ENCODE measurements around the gene WASHC1. TPM values are rescaled to one million over a fixed set of nuclear protein-coding genes. Genes with fewer than 3 reads are reported as not detected.
"Not testable (repeated sequence)": the region's sequence is repeated elsewhere in the genome, so short reads cannot be mapped to it uniquely, and the experiment has no call there.

WASHC1 gene
- 27.7 TPM for polyA plus RNA-seq (ENCODE audit: insufficient read length)

DNA sequence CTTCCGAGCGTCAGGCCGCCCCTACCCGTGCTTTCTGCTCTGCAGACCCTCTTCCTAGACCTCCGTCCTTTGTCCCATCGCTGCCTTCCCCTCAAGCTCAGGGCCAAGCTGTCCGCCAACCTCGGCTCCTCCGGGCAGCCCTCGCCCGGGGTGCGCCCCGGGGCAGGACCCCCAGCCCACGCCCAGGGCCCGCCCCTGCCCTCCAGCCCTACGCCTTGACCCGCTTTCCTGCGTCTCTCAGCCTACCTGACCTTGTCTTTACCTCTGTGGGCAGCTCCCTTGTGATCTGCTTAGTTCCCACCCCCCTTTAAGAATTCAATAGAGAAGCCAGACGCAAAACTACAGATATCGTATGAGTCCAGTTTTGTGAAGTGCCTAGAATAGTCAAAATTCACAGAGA lies at the start of gene WASHC1:
Gene WASHC1 (minus strand): TSS at position 101 of the 400 bp plus-strand sequence. CDS start 4,457 bp downstream, outside the sequence.
- DNase-seq (ENCODE audit: low read depth), result not testable (repeated sequence)

- not testable (repeated sequence) for DNase-seq (ENCODE audit: low read depth)
Observed at GRCh38 chr9:78333-78732, 49.1 kb upstream of the WASHC1 start.

DNA sequence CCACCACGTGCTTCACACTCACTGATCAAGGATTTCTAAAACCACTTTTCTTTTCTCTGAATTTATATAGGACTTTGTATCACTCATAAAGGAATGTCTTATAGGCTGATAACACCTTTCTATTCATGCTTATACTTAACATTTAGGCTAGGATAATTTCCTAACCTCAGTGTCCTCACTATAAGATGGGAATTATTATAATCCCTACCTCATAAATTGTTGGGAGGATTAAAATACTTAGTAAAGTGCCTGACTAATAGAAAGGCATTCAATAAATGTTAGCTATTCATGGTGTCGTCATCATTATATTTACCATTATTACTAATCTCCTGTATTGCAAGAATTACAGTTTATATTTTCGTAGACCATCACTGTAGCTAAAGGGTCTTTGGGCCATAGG lies 47.1 kb upstream of the WASHC1 start:
- DNase-seq (ENCODE audit: low read depth), result not testable (repeated sequence)

- not testable (repeated sequence) for DNase-seq (ENCODE audit: low read depth)
Observed at GRCh38 chr9:73900-74525, 44.8 kb upstream of the WASHC1 start.

DNA sequence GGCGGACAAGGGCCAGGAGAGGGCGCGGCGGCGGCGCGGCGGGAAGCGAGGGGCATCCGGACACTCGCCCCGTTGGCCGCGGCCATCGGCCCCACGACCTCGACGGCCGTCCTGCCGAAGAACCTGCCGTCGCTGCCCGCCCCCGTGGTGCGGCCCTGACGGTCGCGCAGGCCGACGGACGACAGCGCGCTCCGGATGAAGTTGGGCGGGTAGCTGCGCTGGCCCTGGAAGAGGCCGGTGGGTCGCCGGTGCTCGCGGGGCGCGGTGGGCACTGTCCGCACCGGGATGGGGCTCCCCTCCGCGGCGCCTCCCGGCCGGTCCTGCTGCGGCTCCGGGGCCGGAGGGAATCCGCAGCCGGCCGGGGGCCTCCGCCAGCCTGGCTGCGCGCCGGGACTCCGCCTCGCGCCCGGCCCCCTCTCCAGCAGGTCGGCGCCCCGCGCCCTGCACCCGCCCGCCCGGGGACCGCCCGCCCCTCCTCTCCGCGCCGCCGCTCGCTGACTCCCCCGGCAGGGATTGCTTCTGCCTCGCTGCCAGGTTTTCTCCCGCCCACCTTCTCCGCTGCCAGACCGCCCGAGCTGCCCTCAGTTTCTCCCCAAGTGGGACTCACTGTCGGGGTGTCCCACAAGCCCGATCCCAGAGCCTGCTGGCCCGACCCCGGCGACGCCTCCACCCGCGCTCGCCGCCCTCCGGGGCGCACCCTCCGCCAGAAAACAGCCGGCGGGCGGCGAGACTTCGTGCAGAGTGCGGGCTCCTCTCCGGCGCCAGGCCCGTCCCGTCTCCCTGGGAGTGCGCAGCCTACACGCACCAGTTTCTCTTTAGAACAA lies 44.0 kb upstream of the WASHC1 start:
- DNase-seq (ENCODE audit: low read depth), result not testable (repeated sequence)

DNA sequence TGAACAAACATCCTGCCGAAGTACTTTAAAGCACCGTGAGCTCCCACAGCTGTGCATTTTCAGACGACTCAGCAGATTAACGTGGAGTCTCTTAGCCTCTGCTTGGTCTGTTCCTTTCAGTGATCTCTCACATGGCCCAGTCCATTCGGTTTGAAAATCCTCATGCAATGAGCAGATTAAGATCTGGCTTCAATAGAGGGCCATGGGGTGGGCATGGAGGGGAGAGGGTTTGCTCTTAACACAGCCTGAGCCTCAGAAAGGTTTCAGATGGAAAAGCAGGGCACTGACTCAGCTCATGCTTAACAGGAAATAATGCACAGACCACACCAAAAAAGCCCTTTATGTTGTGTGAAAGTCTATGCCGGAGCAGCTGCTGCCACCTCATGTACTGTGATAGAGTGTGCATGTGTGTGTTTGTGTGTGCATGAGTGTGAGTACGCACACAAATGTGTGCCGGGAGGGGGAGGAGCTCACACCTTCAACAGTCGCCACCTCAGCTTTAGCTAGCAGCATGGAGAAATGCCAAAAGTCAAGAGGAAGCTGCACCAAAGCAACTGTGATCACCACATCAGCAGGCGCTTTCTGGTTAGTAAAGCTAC lies 33.9 kb upstream of the WASHC1 start:
- not testable (repeated sequence) for DNase-seq (ENCODE audit: low read depth)

- not testable (repeated sequence) for DNase-seq (ENCODE audit: low read depth)
Observed at GRCh38 chr9:52678-53077, 23.4 kb upstream of the WASHC1 start.

DNA sequence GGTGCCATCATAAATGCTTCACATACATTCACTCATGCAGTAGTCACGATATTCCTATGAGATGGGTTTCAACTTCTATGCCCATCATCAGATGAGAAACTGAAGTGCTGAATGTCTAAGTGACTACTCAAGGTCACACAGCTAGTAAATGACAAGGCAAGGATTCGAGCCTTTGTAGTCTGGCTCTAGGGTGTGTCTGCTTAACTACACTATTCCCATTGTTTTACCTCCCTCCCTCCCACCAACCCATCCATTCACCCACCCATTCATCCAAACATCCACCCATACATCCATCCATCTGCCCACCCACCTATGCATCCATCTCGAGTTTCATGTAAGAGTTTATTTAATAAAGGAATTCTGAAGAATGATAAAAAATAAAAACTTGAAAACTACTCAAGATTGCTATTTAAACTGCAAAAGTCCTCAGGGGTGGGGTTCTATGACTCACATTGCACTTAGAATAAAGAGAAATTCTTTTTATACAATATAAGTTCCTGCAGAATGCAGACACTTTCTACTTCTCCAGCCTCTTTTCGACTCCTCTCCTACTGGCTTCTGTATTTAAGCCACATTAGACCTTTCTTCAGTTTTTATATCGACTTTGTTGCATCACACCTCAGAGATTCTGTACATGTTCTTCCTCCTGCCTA lies 19.1 kb upstream of the WASHC1 start:
- not testable (repeated sequence) for DNase-seq (ENCODE audit: low read depth)

GRCh38 chr9:46639-47271 lies 17.5 kb upstream of the WASHC1 start:
- not testable (repeated sequence) for DNase-seq (ENCODE audit: low read depth)

DNA sequence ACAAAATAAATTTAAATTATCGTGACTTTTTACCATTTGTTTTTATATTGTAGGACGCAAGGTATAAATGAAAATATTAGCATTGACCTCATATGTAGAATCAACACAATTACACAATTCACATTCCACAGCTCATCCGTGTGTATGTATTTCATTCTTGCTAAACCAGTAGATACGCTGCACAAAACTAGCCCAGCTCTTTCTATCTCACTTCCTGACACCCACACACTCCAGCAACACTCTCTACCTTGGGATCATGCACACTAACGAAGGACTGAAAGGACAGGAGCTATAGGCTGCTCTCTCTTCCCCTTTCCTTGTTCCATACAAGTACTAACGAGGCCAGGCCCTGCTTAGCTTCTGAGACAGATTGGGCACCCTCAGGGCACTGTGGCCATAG lies 16.9 kb upstream of the WASHC1 start:
- DNase-seq (ENCODE audit: low read depth), result not testable (repeated sequence)

GRCh38 chr9:45180-45878 lies 16.1 kb upstream of the WASHC1 start:
- DNase-seq (ENCODE audit: low read depth), result not testable (repeated sequence)

DNA sequence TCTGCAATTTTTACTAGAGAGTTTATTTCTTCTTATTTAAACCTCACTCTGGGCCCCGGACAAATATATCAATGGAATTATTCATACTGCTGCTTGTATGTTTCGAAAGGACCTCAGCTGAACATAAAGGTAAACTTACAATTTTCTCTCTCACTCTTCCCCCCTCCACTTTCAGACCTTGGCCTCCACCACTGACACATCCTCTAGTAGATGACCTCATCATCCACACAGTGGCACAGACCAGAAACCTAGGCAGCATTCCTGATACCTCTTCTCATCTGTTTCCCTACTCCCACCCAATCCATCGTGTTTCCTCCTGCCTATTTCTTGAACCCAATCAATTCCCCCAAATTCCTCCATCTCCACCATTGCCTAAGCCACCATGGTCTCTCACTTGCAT lies 15.2 kb upstream of the WASHC1 start:
- DNase-seq (ENCODE audit: low read depth), result not testable (repeated sequence)

GRCh38 chr9:43636-44035 lies 14.4 kb upstream of the WASHC1 start:
- not testable (repeated sequence) for DNase-seq (ENCODE audit: low read depth)

GRCh38 chr9:43116-43515 lies 13.9 kb upstream of the WASHC1 start:
- DNase-seq (ENCODE audit: low read depth), result not testable (repeated sequence)

GRCh38 chr9:41819-42218 lies 12.6 kb upstream of the WASHC1 start:
- not testable (repeated sequence) for DNase-seq (ENCODE audit: low read depth)

- DNase-seq (ENCODE audit: low read depth), result not testable (repeated sequence)
Observed at GRCh38 chr9:41261-41676, 12.0 kb upstream of the WASHC1 start.

DNA sequence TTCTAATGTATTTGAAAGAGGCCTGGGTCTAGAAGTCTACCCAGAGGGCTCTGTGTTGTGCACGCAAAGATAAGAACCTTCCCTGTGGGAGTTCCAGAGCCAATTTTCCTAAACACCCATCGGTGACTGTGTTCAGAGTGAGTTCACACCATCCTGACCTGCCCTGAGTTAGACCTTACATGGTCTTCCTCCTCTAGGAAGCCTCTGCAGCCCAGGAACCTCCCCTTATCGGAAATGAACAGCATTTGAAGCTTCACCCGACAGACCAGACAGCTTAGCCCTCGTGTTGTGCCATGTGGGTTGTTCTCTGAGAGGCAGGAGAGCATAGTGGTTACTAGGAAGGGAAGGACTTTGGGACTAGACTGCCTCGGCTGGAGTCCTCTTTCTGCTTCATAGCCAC lies 3.1 kb upstream of the WASHC1 start:
- DNase-seq (ENCODE audit: low read depth), result not testable (repeated sequence)

- not testable (repeated sequence) for DNase-seq (ENCODE audit: low read depth)
Observed at GRCh38 chr9:28775-29174, 481 bp downstream of the WASHC1 start.

DNA sequence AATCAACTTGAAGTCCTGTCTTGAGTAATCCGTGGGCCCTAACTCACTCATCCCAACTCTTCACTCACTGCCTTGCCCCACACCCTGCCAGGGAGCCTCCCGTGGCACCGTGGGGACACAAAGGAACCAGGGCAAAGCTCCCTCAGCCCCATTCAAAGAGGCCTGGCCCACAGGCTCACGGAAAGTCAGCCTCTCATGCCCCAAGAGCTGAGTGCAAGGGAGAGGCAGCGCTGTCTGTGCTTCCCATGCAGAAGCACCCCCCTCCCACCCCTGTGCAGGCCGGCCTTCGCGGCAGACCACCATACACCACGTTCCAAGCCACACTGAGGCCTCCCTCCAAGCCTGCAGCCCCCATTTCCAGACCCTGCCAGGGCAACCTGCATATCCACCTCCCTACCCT lies 7.6 kb downstream of the WASHC1 start:
- not testable (repeated sequence) for DNase-seq (ENCODE audit: low read depth)

DNA sequence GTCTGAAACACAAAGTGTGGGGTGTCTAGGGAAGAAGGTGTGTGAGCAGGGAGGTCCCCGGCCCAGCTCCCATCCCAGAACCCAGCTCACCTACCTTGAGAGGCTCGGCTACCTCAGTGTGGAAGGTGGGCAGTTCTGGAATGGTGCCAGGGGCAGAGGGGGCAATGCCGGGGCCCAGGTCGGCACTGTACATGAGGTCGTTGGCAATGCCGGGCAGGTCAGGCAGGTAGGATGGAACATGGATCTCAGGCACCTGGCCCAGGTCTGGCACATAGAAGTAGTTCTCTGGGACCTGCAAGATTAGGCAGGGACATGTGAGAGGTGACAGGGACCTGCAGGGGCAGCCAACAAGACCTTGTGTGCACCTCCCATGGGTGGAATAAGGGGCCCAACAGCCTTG lies 12.4 kb downstream of the WASHC1 start:
- not testable (repeated sequence) for DNase-seq (ENCODE audit: low read depth)
